ENCODE data around the gene ZIC4. TPM values are rescaled to one million over a fixed set of nuclear protein-coding genes. Genes with fewer than 3 reads are reported as not detected.

Gene ZIC4
- total RNA-seq, 1 experiment from 2014 or later = 0.84 TPM

DNA sequence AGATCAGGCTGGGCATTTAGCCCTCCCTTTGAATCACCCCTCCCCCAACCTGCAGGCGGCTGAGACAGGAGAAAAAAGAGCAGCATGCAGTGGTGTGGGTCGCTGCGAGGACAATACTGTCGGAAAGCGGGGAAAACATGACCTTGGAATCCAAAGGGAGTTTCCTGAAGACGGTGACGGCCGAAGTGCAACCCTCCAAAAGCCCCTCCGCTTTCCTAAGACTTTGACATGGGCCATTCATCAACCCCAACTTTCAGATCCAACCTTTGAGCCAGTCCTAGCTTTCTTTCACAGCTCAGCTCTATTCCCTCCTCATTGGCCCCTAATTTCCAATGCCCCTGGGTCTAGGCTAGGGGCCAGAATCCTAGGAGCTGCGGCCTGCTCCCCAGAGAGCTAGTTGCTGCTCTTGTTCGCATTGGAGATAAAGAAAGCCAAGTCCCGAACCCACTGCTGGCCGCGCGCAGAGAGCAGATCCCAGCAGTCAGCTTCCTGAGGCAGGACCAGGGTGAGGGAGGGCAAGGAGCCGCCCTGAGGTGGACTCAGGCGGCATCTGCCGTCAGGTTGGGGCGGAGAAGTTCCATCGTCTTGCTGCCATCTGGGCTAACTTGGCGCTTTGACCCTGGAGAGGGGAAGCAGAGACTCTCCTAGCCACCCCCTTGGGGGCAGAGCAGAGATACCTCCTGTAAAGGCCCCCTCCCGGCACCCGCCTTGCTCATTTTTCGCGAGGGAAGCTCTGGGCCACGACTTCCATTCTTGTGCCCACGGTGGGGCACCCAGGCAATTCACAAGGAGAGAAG lies 914 bp downstream of the ZIC4 start:
- DNase-seq (ENCODE audit: low read depth) = no peak

DNA sequence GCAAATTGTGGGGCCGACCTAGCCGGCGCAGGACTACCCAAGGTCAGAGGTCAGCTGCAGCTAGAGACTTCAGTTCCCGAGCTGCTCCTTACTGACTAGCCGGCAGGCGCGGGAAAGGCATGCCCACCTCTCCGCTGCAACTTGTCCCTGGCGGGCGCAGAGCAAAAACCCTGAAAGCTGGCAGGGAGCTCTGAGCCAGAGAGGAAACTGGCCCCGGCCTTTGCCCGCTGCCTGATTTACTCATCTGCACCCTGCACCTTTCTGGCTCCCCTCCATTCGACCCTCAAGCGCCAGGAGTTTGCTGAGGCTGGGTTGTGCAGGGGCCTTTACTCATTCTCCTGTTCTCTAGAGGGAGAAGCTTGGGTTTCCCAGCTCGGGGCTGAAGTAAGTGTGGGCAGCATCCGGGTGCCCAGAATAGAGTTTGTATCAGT lies 1.5 kb downstream of the ZIC4 start:
- no peak for DNase-seq (ENCODE audit: low read depth)

DNA sequence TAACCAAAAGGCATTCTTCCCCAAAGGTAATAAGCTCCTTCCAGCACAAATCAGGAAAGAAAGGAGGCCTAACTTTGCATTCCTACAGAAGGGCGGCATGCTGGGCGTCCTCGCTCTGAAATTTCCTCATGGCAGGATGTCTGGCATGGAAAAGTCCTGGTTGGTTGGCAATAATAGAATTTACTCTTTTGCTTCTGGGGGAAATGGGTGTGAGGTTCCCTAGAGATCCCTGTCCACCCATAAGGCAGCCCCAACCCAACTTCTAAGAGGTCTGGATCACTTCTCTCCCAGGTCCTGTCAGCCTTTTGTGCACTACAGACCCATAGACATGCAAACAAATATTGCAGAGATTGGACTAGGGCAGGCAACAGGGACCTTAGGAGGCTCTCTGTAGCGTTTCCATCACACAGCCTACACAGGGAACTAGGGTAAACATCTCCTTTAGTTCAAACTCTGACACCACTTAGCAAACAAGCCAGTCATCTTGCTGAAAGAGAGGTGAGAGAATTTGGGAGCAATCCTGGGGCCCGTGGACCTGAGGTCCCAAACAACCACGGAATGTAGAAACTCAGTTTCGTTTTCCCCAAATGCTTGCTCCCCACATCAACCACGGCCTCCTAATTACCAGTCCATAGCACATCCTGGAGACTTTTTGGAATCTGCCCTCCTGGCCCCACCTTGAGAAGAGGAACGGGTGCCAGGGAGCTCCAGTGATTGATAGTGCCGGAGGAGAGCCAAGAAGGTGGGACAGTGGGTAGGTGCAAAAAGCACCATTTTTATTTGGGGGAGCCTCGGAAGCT lies 2.1 kb downstream of the ZIC4 start:
- DNase-seq (ENCODE audit: low read depth) = no peak

DNA sequence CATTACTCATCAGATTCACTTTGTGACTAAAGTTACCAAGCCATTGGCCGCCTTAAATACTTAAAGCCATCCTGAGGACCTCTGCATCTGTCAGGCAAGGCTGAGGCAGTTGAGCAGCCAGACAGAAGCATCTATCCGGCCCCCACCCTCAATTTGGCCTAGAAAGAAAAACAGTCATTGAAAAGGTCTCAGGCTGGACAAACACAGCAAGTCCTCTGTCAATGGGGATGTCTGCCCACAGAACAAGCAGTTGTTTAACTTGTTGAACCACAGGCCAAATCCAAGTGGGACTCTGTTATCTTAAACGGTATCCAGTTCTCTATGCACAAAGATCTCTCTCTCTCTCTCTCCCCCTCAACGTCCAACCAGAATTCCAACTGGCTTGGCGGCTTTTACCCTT lies 2.8 kb downstream of the ZIC4 start:
- DNase-seq (ENCODE audit: low read depth) = no peak

DNA sequence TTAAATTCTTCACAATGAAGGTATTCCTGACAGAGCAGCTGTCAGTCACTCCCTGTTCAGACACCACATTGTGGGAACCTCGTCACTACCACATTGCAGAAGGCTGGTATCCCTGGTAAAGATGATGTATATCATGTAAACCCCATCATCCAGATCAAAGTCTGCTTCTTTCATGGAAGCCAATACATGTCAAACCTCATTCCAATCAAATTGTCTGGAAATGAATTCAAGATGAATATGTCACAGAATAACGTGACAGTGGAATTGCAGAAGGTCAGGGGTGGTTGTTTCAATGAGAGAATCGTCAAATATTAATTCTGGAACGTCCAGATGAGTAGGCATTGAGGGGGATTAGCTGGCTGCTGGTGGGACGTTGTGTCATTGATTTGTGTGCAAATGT lies 4.2 kb downstream of the ZIC4 start:
- no peak for DNase-seq (ENCODE audit: low read depth)

DNA sequence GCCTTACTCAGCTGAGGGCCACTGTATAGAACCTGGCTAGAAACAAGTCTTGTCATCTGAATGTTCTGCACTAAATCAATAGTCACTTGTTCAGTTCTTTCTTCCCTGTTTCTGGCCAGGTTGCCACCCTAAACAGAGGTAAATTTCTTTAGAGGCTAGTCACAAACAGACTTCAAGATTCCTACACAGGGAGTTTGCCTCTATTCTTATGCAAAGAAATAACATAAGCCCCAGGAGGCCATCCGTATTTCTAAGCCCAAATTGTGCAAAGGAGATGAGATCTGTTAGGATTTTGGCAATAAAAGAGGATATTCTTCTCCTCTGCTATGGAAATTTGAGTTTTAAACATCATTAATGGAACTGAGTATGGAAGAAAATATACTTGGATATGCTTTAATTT lies 4.9 kb downstream of the ZIC4 start:
- no peak for DNase-seq (ENCODE audit: low read depth)

DNA sequence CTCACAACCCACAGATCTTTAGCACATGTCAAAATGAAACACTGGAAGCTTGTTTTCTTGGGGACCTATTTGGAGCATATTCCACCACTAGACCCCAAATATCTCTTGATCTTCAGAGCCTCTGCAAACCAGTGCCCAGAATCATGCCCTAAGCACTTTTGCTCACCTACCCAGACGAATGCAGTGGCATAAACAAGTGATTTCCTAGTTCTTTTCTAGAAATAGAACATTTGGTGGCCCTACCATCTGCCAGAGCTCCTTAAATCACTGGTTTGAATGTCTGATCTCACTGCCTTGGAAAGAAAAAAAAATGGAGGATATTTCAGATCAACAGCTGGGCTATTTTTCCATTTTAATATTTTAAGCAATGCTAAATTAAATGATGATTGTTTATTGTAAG lies 5.3 kb downstream of the ZIC4 start:
- no peak for DNase-seq (ENCODE audit: low read depth)

DNA sequence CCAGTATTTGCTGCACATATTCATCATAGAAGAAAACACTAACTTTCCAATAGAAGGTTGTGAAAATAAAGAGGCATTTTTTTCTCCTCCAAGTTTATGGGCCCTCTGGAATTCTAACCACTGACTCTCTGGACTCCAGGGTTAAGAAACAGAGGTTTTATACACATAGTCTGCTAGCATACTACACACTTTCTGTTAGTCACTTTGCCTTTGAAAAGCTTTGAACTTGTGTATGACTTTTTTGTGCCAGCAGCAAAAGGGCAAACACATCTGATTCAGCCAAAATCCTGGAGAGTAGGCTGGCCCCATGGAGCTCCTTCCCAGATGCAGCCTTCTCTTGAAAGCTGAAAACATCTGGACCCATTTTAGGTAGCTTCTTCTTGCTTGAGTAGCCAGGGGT lies 6.2 kb downstream of the ZIC4 start:
- no peak for DNase-seq (ENCODE audit: low read depth)

DNA sequence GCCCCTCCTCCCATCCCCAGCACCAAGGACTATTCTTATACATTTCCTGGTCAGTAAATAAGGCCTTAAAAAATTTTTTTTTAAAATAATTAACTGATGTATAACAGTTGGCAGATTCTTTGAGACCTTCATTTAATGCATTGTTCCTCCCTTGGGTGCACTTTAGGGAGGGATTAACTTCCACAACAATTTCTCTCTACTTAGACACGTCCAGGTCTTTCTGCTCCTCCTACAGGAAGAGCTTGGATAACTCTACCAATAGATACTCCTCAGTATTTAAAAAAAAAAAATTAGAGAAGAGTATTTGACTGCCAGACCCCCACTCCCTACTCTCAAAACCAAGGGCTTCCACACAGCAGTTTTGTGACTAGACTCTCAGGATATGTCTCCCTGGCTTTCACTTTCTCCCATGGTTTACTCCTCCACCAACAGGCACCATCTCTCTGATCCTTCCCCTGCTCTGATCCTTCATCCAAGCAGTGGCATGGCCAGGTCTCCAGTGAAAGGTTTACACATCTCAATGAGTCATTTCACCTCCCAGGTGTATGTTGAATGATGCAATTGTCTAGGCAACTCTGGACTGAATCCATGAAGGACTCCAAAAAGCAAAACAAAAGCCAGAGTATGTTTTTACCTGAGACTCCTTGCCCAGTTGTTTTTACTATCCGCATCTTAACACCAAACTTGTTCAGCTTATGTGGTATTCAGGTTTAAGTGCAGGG lies 7.4 kb downstream of the ZIC4 start:
- DNase-seq (ENCODE audit: low read depth) = no peak

DNA sequence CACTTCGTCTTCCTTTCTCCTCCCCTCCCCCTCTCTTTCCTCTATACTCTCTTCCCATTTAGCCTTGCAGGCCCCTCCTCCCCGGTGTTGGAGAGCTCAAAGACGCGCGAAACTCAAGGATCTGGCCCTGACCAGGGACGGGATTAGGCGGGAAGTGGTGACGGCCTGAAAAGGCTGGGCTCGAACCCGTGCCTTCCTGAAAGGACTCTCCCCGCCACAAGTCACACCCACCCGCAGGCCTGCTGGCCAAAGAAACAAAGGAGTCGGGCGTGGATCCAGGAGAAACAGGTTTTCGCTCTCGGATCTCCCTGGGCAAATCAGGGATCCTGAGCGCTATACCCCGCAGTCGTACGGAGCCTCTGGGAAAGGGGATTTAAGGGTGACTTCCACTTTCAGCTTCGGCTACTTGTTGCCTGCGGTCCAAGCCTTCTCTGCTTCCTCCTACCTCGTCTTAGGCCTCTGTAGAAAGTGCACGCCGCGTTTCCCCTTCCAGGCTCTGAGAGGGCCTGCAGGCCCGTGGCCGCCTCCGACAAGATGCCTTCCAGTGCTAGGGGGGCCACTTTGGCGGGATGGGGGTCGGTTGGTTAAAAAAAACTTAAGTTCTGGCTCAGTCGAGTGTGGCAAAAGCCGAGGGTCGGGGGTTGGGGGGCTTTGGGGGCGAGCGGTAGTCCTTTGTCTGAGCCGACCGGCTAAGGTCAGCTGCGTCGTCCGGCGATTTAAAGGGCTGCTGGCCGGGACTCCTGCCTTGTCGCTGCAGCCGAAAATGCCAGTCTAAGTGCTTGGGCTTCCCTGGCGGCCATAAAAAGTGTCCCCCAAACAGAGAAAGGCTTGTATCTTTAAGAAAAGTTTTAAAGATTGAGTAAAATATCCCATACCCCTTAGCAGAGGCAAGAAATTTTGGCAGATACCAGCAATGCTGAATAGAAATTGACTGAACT lies 8.2 kb downstream of the ZIC4 start:
- no peak for DNase-seq (ENCODE audit: low read depth)

DNA sequence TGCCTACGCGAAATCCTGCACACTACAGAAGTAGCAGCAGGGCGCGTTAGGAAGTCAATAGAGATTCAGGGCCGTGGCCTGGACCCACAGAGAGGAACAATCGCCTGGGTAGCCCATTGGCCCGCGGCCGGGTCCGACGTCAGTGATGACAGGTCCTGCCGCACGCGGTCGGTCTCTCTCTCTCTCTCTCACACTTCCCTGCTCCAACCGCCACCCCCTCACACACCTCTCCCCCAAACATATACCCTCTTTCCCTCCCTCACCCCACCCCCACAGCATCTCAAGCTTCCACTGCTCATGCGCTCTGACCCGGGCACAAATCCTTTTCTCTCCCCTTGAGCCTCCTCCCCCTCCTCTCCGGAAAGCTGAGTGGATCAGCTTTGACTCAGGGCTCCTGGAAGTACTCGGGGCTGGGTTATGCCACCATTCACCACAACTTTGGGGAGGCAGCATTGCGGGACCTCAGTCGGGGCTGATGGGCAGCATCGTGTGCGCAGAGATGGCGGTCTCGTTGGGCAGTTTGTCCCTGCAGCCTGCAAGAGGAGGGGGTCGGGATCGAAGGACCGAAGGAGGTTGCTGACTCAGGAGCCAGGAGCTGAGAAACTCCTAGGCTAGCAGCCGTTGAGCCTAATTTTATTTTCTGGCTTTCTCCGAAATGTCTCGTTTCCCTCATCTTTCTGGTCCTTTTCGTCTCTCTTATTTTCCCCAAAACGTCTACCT lies 9.0 kb downstream of the ZIC4 start:
- no peak for DNase-seq (ENCODE audit: low read depth)

DNA sequence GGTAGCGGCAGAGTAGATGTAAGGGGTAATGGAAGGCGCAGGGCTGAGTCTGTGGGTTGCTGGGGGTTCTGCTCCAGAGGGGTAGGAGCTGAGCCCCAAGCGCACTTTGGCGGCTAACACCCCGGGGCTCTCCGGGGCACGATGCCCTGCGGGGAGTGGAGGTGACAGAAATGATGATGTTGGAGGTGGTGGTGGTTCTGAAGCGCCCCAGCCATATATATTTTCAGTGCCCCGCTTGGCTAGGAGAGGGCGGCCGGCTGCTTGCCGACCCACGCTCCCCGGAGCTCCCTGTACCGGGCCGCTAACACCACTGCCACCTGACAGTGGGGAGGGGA lies 9.7 kb downstream of the ZIC4 start:
- DNase-seq (ENCODE audit: low read depth) = no peak

DNA sequence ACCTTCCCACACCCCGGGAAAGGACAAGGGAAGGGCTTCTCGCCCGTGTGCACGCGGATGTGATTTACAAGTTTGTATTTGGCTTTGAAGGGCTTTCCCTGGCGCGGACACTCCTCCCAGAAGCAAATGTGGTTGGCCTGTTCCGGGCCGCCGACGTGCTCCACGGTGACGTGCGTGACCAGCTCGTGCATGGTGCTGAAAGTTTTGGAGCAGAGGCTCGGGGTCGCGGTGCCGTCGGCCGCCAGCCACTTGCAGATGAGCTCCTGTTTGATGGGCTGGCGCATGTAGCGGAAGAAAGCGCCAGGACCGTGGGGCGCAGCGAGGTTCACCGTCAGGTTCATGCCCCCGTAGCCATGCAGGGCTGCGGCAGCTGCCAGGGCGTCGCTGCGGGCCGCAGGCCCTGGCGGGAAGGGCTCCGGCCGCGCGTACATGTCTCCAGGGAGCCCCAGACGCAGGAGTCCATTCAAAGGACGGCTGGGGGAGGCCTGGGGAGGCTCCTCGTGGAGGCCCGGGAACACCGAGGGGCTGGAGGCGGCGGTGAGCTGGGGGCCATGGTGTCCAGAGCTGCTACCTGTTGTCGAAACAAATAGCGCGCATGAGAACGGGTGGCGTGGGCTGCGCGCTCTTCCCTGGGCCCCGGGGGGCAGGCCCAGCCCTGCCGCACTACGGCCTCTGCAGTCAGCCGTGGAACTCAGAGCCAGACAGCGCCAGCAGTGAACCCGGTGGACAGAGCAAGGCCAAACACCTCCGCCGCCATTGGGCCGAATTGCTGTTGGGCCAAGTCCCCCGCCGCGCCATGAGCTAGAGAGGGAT lies 10.2 kb downstream of the ZIC4 start:
- no peak for DNase-seq (ENCODE audit: low read depth)

DNA sequence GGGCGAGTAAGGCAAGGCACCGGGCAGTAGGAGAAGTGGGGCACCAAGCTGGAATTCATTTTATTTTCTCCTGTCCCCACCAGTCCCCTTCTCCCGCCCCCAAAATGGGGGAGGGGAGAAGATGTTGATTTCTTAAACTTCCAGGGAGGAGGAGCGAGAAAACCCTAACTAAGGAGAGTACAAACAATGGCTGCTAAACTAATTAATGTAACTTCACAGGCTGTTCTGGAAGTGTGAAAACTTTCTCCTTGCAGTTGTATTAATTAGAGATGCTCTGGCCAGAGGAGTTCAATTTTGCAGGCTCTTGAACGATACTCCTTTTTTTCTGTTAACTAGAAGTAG lies 11.5 kb downstream of the ZIC4 start:
- DNase-seq (ENCODE audit: low read depth) = no peak

DNA sequence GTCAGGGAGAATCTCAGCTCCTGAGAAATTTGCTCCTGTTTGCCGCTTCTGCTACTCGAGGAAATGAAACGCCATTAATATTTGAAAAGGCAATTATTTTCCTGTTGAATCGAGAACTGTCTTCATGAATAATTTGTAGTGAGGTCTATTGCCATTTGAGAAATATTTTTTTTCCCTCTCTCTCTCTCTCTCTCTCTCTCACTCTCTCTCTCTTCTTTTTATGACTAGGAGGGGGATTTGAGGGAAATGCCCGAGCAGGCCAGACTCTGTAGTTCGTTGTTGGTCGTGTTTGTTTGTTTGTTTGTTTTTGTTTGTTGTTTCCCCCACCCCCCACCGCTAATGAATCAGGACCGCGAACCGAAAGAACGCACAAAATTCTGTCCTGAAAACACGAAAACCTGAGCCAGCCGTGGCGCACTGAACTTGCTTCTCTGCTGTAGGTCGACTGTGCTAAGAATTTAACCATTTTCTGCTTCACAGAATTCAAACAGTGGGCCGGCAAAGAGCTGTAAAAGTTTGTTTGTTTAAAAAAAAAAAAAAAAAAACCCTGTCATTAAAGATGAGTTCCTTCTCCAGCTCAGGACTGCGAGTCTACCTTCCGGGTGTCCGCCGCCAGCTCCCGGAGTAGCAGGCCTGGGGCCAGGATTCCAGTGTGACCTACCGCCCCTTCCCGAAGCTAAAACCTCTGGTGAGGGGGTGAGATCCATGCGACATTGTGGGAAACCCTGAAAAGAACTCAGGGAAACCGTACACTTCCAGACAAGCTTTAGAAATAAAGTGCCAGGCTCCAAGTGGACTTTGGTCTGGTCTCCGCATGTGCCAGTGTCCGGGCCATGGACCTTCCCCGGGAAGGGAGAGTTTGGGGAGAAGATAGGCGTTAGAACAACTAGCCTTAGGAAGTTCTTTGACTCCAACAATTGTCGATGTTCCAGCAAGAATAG lies 12.1 kb downstream of the ZIC4 start:
- DNase-seq (ENCODE audit: low read depth) = peak; percentile 53

DNA sequence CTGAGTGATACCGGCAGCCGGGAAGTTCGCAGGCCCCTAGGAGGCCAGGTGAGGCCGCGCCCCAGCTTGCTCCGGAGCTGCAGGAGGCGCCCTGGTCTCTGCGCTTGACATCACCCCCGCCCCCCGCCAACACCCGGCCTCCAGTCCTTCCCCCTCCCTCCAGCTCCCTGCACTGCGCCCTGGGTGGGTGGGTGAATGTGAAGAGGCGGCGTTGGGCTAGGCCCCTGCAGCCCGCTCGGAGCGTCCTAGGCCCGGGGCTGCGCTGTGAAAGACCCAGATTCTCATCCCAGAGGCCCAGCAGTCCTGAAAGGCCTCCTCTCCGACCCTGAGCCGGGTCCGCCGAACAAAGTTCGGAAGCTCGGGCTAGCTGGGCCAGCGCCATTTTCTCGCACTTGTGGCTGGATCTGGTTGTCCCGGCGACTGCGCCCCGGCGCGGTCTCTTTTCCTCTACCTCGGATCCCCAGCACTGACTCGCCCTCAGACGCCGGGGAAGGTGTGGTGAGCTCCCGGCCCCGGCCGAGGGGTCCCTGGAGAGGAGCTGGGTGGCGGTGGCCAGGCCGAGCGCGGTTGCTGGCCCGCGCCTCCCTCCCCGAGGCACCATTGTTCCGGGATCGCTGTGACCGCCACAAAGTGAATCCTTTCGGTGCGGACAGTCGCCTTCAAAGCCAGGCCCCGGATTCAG lies 12.9 kb downstream of the ZIC4 start:
- DNase-seq (ENCODE audit: low read depth) = peak; percentile 78

DNA sequence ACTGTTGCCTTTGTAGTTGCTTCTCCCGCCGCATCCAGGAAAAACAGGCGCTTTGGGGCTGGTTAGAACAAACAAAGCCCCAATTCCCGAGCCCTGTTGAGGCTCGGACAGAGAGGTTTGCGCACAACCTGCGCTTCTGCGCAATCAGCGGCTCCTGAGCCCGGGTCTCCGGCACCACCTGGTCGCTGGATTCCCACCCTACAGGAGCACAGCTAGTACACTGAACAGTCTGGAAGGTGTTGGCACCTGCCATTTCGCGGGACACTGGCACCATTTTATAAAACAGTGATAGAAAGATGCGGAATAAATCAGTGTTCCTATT lies 13.8 kb downstream of the ZIC4 start:
- DNase-seq (ENCODE audit: low read depth) = no peak

DNA sequence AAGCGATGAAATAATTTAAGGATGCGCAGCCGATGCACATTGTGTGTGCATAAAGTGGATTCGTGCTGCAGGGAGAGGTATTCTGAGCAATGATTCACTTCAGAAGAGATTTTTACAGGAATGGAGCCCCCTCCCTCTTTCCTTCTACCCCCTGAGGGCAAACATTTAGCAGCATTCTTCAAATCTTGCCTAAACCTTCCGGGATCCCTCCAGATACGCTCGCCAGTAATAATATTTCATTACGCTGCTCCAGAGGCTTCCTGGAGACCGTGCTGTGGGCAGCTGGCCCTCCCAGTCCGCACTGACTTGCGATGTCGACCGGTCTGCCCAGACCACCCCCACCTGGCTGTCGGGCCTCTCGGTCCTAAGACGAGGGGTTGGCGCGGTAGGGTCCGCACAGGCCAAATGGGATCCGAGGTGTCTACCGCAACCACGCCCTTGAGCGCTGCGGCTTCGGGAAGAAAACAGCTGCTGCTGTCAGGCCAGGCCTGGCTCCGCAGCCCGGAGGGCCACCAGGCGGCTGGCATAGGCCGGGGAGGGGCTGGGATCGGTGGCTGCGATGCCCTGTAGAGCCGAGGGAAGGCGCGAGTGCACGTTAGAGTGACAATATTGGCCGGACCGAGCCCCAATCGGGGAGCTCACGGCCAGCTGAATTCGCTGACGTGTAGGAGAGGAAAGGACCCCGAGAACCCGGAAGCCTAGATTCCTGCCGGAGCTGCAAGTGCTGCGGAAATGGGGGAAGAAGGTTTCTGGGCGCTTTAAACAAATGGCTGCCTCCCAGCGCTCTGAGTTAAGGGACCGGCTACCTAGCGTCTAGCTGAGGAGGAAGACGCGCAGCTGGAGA lies 14.3 kb downstream of the ZIC4 start:
- DNase-seq (ENCODE audit: low read depth) = peak; percentile 93
